Dendritic cell treated with granulocyte-macrophage colony-stimulating factor and Interleukin-4, amounts not matched to agents 40 ng/mL and 50 ng/mL, for 4 days (primary cell): ENCODE data around the gene VSIG8.

Experiments
- H3K27ac Mint-ChIP-seq: one replicate; pipeline ENCODE4 v1.8.0; 2022; ENCODE audit warnings: mild to moderate bottlenecking, mixed read lengths
- H3K27me3 Mint-ChIP-seq: one replicate; pipeline ENCODE4 v1.8.0; 2022; ENCODE audit warnings: mild to moderate bottlenecking, mixed read lengths
- H3K36me3 Mint-ChIP-seq: one replicate; pipeline ENCODE4 v1.8.0; 2022; ENCODE audit warnings: low read depth, mixed read lengths
- H3K4me1 Mint-ChIP-seq: one replicate; pipeline ENCODE4 v1.8.0; 2022; ENCODE audit warnings: low read depth, mixed read lengths
- H3K4me3 Mint-ChIP-seq: one replicate; pipeline ENCODE4 v1.8.0; 2022; ENCODE audit warnings: mild to moderate bottlenecking, moderate library complexity, mixed read lengths
- H3K9me3 Mint-ChIP-seq: one replicate; pipeline ENCODE4 v1.8.0; 2022; ENCODE audit warnings: mixed read lengths
- intact Hi-C: fragments of 100-400 bp; cut with micrococcal nuclease; formaldehyde crosslinking; loops from one replicate; pipeline ENCODE4 v1.15.0; 2022

VSIG8 gene

DNA sequence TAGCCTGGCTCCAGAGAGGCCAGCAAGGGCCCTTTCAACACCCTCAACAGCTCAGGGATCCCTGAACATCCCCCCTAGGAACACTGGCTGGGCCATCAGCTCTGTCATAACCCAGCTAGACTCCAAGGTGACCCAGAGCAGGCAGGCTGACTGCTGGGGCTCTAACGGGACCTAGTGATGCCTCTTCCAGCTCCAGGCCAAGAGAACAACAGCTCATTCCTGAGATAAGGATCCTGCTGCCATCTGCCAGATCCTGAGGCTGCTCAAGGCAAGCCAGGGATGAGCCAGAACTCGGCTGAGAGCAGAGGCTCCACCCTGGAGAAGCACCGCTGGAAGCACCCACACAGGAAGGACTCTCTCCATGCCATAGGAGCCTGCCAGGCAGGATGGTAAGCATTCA, 2.0 kb downstream of the VSIG8 start:
- Mint-ChIP-seq H3K27me3 (peaks cover 44% of the 10 kb centered on the region), H3K4me3 (no peak overlapping the region), H3K4me1 (peaks cover 17% of the 10 kb centered on the region), H3K27ac (no peak overlapping the region), H3K36me3 (no peaks in the 10 kb centered on the region), H3K9me3 (no peaks in the 10 kb centered on the region)
- intact Hi-C loops = no loop called here

DNA sequence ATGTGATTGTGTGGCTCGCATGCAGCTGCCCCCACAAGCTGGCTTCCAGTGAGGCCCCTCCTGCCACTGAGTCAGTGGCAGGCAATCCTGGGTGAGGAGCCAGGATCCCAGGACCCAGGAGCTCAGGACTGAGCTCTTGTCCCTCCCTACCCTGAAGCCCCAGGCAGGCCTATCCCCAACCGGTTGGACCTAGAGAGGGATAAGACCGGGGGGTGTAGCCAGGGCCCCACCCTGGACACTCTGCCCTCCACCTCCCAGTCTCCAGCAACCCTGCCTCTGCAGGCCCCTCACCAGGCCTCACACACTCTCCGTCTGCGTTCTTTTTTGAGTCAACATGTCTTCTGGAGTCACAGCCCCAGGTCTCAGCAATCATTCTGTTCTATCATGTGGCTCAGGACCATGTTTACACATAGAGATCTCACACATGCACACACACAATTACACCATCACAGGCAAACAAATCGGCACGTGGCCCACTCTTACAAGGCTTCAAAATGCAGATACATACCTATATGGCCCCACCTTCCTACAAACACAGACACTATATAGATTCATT, 2.6 kb downstream of the VSIG8 start:
- H3K4me3 Mint-ChIP-seq = no peak overlapping the region
- H3K9me3 Mint-ChIP-seq = no peaks in the 10 kb centered on the region
- intact Hi-C loops = no loop called here

DNA sequence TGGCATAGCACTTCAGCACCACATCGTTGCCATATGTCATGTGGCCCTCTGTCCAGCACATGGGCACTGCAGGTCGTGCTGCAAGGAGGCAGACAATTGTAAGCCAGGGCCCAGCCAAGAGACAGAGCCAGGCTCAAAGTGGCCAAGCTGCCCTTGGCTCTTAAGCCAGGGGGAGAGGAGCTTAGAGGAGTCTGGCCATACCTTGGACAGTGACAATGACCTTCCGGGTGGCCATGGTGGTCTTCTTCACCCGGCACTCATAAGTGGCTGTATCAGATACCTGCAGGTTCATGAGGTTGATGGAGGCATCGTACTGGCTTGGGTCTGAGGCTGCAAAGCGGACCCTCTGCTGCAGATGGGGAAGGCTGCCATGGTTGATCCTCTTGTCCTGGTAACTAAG, 4.6 kb downstream of the VSIG8 start:
- Mint-ChIP-seq H3K4me1 (peaks cover 31% of the 10 kb centered on the region), H3K4me3 (no peak overlapping the region), H3K27ac (no peak overlapping the region), H3K27me3 (peaks cover 38% of the 10 kb centered on the region), H3K36me3 (no peaks in the 10 kb centered on the region), H3K9me3 (no peaks in the 10 kb centered on the region)
- intact Hi-C loops = no loop called here

More for the DNA sequence above, 2.6 kb downstream of the VSIG8 start:
- Mint-ChIP-seq H3K27me3 (peaks cover 46% of the 10 kb centered on the region), H3K36me3 (no peaks in the 10 kb centered on the region), H3K4me1 (peaks cover 23% of the 10 kb centered on the region), H3K27ac (no peak overlapping the region)

DNA sequence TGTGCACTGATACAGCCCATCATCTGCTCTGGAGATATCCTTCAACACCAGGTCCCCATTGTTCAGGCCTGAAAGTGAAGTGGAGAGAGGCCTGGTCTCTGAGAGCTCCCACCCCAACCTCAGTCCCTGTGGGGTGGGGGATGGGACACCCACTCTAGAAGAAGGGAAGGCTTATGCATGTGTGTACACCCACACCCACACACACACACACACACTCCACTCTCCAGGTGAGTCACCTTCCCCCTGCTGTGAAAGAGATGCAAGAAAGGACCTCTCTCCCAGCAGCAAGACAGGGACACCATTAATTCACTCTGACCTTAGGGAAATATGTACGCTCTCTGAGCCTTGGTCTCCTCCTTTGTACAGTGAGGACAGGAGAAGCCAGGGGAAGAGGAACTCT, 5.9 kb downstream of the VSIG8 start:
- H3K4me1 Mint-ChIP-seq = peaks cover 42% of the 10 kb centered on the region
- peaks cover 31% of the 10 kb centered on the region for H3K27me3 Mint-ChIP-seq
- H3K4me3 Mint-ChIP-seq = no peak overlapping the region
- H3K36me3 Mint-ChIP-seq = no peaks in the 10 kb centered on the region
- intact Hi-C loops = no loop called here
- H3K9me3 Mint-ChIP-seq = no peaks in the 10 kb centered on the region
- H3K27ac Mint-ChIP-seq = no peak overlapping the region

DNA sequence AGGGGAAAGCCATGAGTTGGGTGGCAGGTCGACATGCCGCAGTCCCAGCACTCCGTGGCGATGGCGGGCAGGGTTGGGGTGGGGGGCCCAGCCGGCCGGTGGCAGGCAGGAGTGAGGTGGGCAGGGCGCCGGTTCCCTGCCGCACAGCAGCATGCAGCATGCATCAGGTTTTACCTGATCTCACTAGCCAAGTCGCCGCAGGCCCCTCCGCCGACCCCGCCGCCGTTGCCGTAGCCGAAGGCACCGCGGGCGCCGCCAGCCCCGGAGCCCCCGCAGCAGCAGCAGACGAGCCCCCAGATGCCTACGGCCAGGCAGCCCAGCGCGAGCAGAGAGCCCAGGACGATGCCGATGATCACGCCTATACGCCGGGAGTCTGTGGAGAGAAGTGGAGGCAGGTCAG, 6.7 kb downstream of the VSIG8 start:
- Mint-ChIP-seq H3K36me3 (no peaks in the 10 kb centered on the region), H3K4me1 (peaks cover 50% of the 10 kb centered on the region), H3K27me3 (peaks cover 26% of the 10 kb centered on the region), H3K27ac (no peak overlapping the region), H3K4me3 (no peak overlapping the region), H3K9me3 (no peaks in the 10 kb centered on the region)
- intact Hi-C loops = no loop called here

DNA sequence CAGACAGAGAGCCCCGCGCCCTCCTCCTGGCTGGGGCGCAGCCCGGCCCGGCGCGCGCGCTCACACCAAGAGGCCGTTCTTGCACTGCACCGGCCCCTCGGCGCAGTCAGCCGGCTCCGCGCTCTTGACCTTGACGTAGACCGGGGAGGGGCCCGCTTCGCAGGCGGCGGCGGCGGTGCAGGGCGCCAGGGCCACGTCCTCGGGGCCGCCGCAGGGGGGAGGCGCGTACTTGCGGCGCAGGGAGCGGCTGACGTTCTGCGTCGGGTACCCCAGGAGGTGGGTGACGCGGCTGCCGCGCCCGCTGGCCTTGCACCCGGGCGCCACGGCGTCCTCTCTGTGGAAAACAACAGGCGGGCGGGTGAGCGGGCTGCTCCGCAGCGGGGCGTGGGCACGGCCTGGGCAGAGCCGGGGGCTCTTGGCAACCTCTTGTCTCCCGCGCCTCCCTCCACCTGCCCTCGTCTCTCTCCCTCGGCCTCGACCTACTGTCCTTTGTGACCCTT, 7.7 kb downstream of the VSIG8 start:
- no peaks in the 10 kb centered on the region for H3K9me3 Mint-ChIP-seq
- H3K4me3 Mint-ChIP-seq = peak overlapping the region; percentile 72
- H3K27me3 Mint-ChIP-seq = peaks cover 17% of the 10 kb centered on the region
- peak overlapping the region; percentile 18 for H3K27ac Mint-ChIP-seq
- no peaks in the 10 kb centered on the region for H3K36me3 Mint-ChIP-seq
- intact Hi-C loops = no loop called here
- peaks cover 59% of the 10 kb centered on the region for H3K4me1 Mint-ChIP-seq

DNA sequence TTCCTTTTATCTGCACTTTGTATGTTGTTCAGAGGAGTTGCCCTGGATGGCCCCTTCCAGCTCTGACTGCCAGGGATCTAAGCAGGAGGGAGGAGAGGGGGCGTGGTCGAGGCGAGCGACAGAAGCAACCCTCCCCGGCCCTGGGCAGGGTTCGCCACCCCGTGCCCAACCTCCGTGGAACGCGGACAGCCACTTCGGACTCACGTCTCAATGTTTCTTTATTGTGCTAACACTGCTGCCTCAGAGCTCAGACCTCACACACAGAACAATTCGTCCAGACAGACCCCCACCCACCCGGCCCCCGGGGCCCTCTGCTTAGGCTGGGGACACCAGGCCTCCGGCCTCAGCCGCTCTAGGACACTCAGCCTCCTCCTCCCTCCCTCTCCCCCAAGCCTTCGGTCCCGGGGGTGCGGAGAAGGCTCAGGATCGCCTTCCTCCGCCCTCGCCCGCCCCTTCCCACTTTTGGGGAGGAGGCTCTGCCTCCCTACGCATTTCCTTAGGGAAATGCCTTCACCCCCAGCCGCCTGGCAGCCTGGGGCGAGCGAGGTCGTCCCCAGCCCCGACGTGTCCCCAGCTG, 8.3 kb downstream of the VSIG8 start:
- peak overlapping the region; percentile 72 for H3K4me3 Mint-ChIP-seq

DNA sequence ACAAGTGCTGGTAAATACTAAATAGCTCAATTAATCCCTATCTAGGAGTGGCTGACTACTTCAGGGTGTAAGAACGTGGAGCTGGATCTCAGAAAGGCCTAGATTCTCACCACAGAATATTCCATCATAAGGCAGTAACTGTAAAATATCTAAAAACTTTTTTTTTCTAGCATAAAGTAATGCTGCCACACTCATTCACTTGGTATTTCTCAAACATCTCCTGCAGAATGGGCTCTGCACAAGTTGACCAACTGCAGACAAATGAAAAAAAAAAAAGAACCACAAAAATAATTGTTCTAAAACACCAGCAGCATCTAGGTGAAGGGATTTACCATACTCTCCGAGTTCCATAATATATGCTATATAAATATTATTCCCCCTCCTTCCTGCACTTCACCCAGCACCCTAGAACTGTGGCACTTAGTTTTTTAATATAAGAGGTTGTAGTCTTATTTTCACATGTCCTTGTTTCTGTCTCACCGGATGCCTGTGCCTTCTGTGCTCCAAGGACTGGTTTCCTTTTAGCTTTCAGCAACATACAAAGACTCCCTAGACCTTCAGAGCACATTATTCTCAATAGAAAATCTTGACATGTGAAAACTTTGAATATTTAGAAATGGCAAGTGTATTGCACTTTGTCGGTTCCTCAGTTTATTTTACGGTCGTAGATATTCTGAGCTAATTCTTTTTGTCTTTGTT, 8.9 kb downstream of the VSIG8 start:
- no peak overlapping the region for H3K27ac Mint-ChIP-seq
- H3K36me3 Mint-ChIP-seq = no peaks in the 10 kb centered on the region
- H3K4me3 Mint-ChIP-seq = no peak overlapping the region
- H3K4me1 Mint-ChIP-seq = peaks cover 68% of the 10 kb centered on the region
- peaks cover 17% of the 10 kb centered on the region for H3K27me3 Mint-ChIP-seq
- H3K9me3 Mint-ChIP-seq = no peaks in the 10 kb centered on the region
- intact Hi-C loops = no loop called here

More for the DNA sequence above, 8.3 kb downstream of the VSIG8 start:
- no peaks in the 10 kb centered on the region for H3K36me3 Mint-ChIP-seq
- peaks cover 61% of the 10 kb centered on the region for H3K4me1 Mint-ChIP-seq
- intact Hi-C loops = no loop called here
- H3K27ac Mint-ChIP-seq = no peak overlapping the region
- H3K9me3 Mint-ChIP-seq = no peaks in the 10 kb centered on the region
- H3K27me3 Mint-ChIP-seq = peaks cover 17% of the 10 kb centered on the region

DNA sequence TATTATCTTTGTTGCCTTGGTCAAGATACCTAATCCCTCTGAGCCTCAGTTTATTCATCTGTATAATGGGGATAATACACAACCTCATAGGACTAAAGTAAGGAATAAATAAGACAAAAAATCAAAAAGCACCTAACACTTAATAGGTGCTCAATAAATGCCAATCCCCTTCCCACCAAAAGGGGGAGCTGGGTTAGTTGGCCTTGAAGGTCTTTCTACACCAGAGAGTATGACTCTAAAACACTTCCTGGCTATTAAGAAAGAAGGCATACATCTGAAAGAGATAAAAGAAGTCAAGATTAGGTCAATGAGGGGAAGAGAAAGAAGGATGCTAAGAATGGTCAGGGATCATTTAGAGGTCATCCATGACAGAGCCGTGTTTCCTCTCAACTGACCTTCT, 11.1 kb downstream of the VSIG8 start:
- Mint-ChIP-seq H3K4me1 (peaks cover 74% of the 10 kb centered on the region), H3K4me3 (no peak overlapping the region), H3K36me3 (no peaks in the 10 kb centered on the region), H3K27ac (no peak overlapping the region), H3K9me3 (no peaks in the 10 kb centered on the region), H3K27me3 (peaks cover 18% of the 10 kb centered on the region)
- intact Hi-C loops = no loop called here

DNA sequence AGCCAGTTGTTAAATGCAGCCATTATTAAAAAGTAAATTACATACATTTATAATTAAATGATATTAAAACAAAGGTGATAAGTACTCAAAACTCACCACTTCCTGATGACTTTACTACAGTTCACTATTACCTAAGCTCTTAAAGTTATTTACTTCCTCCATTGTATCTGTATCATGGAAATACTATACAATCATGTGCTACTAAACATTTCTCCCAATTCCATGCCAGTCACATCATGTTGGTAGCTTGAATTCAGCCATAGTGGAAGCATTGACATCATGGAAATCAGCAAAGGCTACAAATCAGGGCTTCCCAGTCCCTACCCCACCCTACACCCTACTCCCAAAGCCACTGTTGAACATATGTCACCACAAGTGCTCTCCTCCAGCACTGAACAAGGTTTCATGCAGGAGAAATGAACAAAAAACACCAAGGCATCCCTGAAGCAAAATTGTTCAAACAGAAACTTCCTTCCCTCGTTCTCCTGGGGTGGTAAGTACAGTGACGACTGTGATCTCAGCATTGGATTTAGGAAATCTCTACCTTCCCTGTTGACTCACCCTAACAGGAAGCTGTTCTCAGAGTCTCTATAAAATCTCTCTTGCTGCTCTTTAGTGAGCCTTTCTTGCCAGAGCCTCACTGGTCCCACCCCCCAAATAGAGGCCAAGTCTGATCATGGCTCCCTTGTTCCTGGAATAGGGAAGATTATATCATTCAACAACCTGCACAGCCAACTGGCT, 12.7 kb downstream of the VSIG8 start:
- no peaks in the 10 kb centered on the region for H3K9me3 Mint-ChIP-seq
- H3K36me3 Mint-ChIP-seq = no peaks in the 10 kb centered on the region
- peaks cover 59% of the 10 kb centered on the region for H3K4me1 Mint-ChIP-seq
- intact Hi-C loops = no loop called here
- peaks cover 14% of the 10 kb centered on the region for H3K27me3 Mint-ChIP-seq
- H3K4me3 Mint-ChIP-seq = no peak overlapping the region
- H3K27ac Mint-ChIP-seq = no peak overlapping the region

DNA sequence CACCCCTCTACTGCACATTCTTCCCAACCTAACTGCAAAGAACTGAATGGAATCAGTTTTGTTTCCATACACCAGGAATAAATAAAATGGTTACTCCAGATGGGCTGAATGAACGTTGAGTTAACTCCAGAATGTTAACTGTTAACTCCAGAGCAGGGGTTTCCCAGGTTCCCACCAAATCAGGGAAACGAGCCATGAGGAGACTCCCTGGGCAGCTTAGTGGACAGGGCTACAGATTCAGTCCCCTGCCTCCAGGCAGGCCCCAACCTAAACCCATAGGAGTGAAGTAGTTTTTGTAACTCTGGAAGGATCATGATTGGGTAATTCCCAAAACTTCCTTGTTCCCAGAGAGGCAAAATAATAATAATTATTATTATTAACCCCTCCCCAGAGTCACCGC, 14.1 kb downstream of the VSIG8 start:
- Mint-ChIP-seq H3K4me1 (peaks cover 52% of the 10 kb centered on the region), H3K4me3 (no peak overlapping the region), H3K27me3 (peaks cover 21% of the 10 kb centered on the region), H3K36me3 (no peaks in the 10 kb centered on the region), H3K9me3 (no peaks in the 10 kb centered on the region), H3K27ac (no peak overlapping the region)
- intact Hi-C loops = no loop called here

DNA sequence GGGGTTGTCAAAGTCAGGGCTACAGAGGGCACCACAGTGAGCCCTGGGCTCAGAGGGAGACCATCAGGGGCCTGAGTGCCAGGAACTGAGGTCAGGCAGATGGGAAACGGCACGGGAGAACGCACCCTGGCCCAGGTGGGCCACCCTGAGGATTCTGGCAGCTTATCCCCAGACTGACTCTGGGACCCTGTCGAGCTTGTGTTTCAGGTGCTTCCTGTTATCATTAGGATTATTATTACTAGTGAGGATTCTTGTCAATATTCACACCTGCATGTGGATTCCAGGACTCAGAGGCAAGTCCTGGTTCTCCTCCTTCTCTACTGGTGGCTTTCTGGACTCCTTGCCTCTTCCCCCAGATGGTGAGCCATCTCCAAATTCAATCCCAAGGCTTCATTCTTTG, 15.2 kb downstream of the VSIG8 start:
- Mint-ChIP-seq H3K4me3 (no peak overlapping the region), H3K36me3 (no peaks in the 10 kb centered on the region), H3K27me3 (peaks cover 21% of the 10 kb centered on the region), H3K9me3 (no peaks in the 10 kb centered on the region), H3K27ac (no peak overlapping the region), H3K4me1 (peaks cover 41% of the 10 kb centered on the region)
- intact Hi-C loops = no loop called here

DNA sequence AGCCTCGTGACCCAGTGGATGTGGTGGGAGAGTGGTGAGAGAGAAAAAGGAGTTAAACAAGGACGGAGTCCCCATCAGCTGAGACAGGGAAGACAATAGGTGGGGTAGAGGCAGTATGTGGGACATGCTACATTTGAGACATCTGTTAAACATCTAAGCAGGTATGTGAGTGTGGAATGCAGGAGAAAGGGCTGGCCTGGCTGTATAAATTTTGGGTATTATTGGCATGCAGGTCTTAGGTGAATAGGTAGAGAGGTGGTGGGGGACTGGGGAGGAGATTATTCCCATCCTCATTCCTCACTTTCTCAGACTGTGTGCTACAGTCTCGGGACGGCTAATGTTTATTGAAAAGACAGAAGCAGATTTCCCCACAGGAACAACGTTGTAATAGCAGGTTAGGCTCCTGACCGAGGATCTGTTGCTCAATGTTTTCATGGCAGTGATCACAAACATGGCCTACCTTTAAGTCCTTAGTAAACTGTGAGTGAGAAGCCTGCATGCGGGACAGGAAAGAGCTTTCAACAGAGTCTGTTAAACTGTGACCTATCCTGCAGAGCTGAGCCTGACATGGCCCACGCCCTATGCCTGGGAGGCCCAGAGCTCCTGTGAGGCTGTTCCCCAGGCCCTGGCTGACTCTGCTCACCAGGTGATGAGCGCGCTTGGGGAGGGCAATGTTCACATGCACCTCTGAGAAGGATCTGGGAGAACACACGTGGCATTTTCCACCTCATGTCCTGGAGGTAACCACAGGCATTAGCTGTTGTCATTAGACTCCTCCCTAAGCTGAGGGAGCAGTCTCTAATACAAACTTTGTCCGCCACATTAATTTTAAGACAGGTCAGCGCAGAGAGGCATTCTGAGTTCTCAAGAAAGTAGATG, 16.5 kb downstream of the VSIG8 start:
- Mint-ChIP-seq H3K27ac (no peak overlapping the region), H3K9me3 (no peaks in the 10 kb centered on the region), H3K4me1 (peaks cover 30% of the 10 kb centered on the region), H3K36me3 (no peaks in the 10 kb centered on the region), H3K4me3 (no peak overlapping the region), H3K27me3 (peaks cover 24% of the 10 kb centered on the region)
- intact Hi-C loops = no loop called here
